PC-9 (cell line): Measurements from ENCODE around the gene NTF3.

Experiments used
- EZH2 ChIP-seq: fragments of 200-600 bp; sonication (generic); IDR thresholded peaks from 2 replicates; pipeline ENCODE4 v1.8.0; 2017; ENCODE audit warnings: antibody characterized with exemption, low read depth
- TF ChIP-seq, protein P1 (sequence below): fragments of 200-600 bp; sonication (generic); conservative IDR thresholded peaks from 2 replicates; pipeline ENCODE4 v1.6.1; 2017; ENCODE audit warnings: mixed run types, antibody characterized with exemption, mild to moderate bottlenecking, moderate library complexity

- TF ChIP-seq, protein P1, sequence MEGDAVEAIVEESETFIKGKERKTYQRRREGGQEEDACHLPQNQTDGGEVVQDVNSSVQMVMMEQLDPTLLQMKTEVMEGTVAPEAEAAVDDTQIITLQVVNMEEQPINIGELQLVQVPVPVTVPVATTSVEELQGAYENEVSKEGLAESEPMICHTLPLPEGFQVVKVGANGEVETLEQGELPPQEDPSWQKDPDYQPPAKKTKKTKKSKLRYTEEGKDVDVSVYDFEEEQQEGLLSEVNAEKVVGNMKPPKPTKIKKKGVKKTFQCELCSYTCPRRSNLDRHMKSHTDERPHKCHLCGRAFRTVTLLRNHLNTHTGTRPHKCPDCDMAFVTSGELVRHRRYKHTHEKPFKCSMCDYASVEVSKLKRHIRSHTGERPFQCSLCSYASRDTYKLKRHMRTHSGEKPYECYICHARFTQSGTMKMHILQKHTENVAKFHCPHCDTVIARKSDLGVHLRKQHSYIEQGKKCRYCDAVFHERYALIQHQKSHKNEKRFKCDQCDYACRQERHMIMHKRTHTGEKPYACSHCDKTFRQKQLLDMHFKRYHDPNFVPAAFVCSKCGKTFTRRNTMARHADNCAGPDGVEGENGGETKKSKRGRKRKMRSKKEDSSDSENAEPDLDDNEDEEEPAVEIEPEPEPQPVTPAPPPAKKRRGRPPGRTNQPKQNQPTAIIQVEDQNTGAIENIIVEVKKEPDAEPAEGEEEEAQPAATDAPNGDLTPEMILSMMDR: no peak
- TF ChIP-seq EZH2: no peak
Measured at GRCh38 chr12:5522432-5523335, 90.8 kb downstream of the NTF3 start.
